Hepatocyte (in vitro differentiated cells): ENCODE results near the gene NKD1. TPM values are rescaled to one million over a fixed set of nuclear protein-coding genes. Genes with fewer than 3 reads are reported as not detected.

Source experiments
- DNase-seq: peaks from one replicate; pipeline ENCODE4 v3.0.0-alpha.2; 2016; ENCODE audit warnings: low spot score
- H2AFZ ChIP-seq: fragments of 200-600 bp; sonication (generic); 2 replicates; pipeline ENCODE4 v1.6.0; 2016; ENCODE audit warnings: antibody characterized with exemption, mild to moderate bottlenecking
- H3K27ac ChIP-seq: fragments of 200-600 bp; sonication (generic); 2 replicates; pipeline ENCODE4 v1.5.1; 2016; ENCODE audit warnings: mild to moderate bottlenecking
- H3K27me3 ChIP-seq: fragments of 200-600 bp; sonication (generic); 2 replicates; pipeline ENCODE4 v1.6.1; 2016
- H3K36me3 ChIP-seq: fragments of 200-600 bp; sonication (generic); replicated peaks from 2 replicates; pipeline ENCODE4 v1.5.1; 2016; ENCODE audit warnings: low read depth; ENCODE audit not compliant: insufficient read depth
- H3K4me1 ChIP-seq: fragments of 200-600 bp; sonication (generic); 2 replicates; pipeline ENCODE4 v1.5.1; 2016; ENCODE audit warnings: mild to moderate bottlenecking, moderate library complexity; ENCODE audit not compliant: insufficient read depth
- H3K4me2 ChIP-seq: fragments of 200-600 bp; sonication (generic); 2 replicates; pipeline ENCODE4 v1.6.0; 2016
- H3K4me3 ChIP-seq: fragments of 200-600 bp; sonication (generic); 2 replicates; pipeline ENCODE4 v1.5.1; 2016; ENCODE audit warnings: mild to moderate bottlenecking
- H3K79me2 ChIP-seq: fragments of 200-600 bp; sonication (generic); 2 replicates; pipeline ENCODE4 v1.6.0; 2017; ENCODE audit warnings: mild to moderate bottlenecking
- H3K9me2 ChIP-seq: fragments of 200-600 bp; sonication (generic); replicated peaks from 2 replicates; pipeline ENCODE4 v1.6.0; 2017; ENCODE audit warnings: mild to moderate bottlenecking; ENCODE audit not compliant: insufficient read depth
- H3K9me3 ChIP-seq: fragments of 200-600 bp; sonication (generic); 2 replicates; pipeline ENCODE4 v1.5.1; 2016; ENCODE audit warnings: low read depth, mild to moderate bottlenecking
- H4K20me1 ChIP-seq: fragments of 200-600 bp; sonication (generic); 2 replicates; pipeline ENCODE4 v1.6.0; 2016; ENCODE audit warnings: mild to moderate bottlenecking; ENCODE audit not compliant: insufficient read depth, poor library complexity, severe bottlenecking
- CTCF ChIP-seq: fragments of 200-600 bp; sonication (generic); IDR thresholded peaks from 2 replicates; pipeline ENCODE4 v1.5.1; 2016; ENCODE audit warnings: antibody characterized with exemption, mild to moderate bottlenecking; ENCODE audit not compliant: poor library complexity
- EZH2 ChIP-seq: fragments of 200-600 bp; sonication (generic); IDR thresholded peaks from 2 replicates; pipeline ENCODE4 v1.6.1; 2016; ENCODE audit warnings: antibody characterized with exemption, mild to moderate bottlenecking, borderline replicate concordance
- EZH2phosphoT487 ChIP-seq: fragments of 200-600 bp; sonication (generic); IDR thresholded peaks from one replicate; pipeline ENCODE4 v1.6.1; 2018; ENCODE audit warnings: antibody characterized with exemption, mild to moderate bottlenecking, low read depth, moderate library complexity; ENCODE audit not compliant: unreplicated experiment, severe bottlenecking
- WGBS: methylation state at CpG from one replicate; pipeline ENCODE4 v1.1.6; 2016; ENCODE audit warnings: low lambda C conversion rate; ENCODE audit errors: missing lambda C conversion rate; 5-methylcytosine and 5-hydroxymethylcytosine counted together
- polyA plus RNA-seq: library from polyadenylated mRNA; unstranded; fragments of >200 nt; fragmentation: Nextera tagmentation; extraction: Ambion mirVana; gene quantifications from 2 replicates; pipeline ENCODE4 v1.2.1, GENCODE V29; 2016
- total RNA-seq: library from RNA; depleted of rRNA; stranded (reverse); fragments of >200 nt; gene quantifications from 2 replicates; pipeline ENCODE4 v1.2.3, GENCODE V29; 2014

The NKD1 gene
- total and polyA plus RNA-seq, 2 experiments from 2014 or later = 5.9 to 26.3 TPM

- H3K27me3 ChIP-seq = no peaks in the 10 kb centered on the region
- H3K79me2 ChIP-seq = no peaks in the 10 kb centered on the region
- no peak overlapping the region for H3K27ac ChIP-seq
- peaks cover 3% of the 10 kb centered on the region for H3K9me3 ChIP-seq
- no peak overlapping the region for H3K4me3 ChIP-seq
- no peak for TF ChIP-seq EZH2phosphoT487
- no peak for TF ChIP-seq EZH2
- no peak for TF ChIP-seq CTCF
- H4K20me1 ChIP-seq = no peaks in the 10 kb centered on the region
- H3K36me3 ChIP-seq = no peaks in the 10 kb centered on the region
- DNase-seq = no peak
- H3K9me2 ChIP-seq = no peaks in the 10 kb centered on the region
- no peaks in the 10 kb centered on the region for H3K4me1 ChIP-seq
- WGBS = 85% methylated on average over 9 of the region's 9 CpGs
- no peak overlapping the region for H2AFZ ChIP-seq
- no peak overlapping the region for H3K4me2 ChIP-seq
Measured at GRCh38 chr16:50676684-50677225, 128.6 kb downstream of the NKD1 start.

DNA sequence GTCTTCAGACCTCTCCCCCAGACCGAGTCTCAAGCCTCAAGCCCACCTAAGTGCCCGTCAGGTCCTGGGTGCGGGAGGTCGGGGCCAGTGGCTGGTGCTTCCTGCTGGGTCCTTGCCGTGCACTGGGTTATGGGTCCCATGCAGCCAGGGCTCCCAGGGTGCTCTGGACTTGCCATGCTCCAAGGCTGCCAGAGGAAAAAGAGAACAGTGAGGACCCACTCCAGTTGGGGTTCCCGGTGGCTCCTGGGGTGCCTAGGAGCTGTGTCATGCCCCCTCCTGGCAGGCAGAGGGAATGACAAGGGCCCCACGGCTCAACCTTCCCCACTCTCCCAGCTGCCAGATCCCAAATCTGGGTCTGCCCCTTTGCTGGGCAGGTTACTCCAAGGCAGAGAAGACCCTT is 129.2 kb downstream of the NKD1 start:
- WGBS = 79% methylated on average over 7 of the region's 7 CpGs

GRCh38 chr16:50678531-50678930 is 130.3 kb downstream of the NKD1 start:
- 54% methylated on average over 3 of the region's 3 CpGs for WGBS
- no peaks in the 10 kb centered on the region for H3K79me2 ChIP-seq

More for the DNA sequence above, 129.2 kb downstream of the NKD1 start:
- no peak for DNase-seq
- no peak for TF ChIP-seq EZH2
- no peak for TF ChIP-seq CTCF
- TF ChIP-seq EZH2phosphoT487 = no peak
- no peaks in the 10 kb centered on the region for H3K9me3 ChIP-seq
- no peak overlapping the region for H3K4me2 ChIP-seq
- no peak overlapping the region for H3K27ac ChIP-seq
- H2AFZ ChIP-seq = no peak overlapping the region
- no peak overlapping the region for H3K4me3 ChIP-seq
- no peaks in the 10 kb centered on the region for H3K9me2 ChIP-seq
- H4K20me1 ChIP-seq = no peaks in the 10 kb centered on the region
- no peaks in the 10 kb centered on the region for H3K4me1 ChIP-seq
- H3K36me3 ChIP-seq = no peaks in the 10 kb centered on the region
- H3K79me2 ChIP-seq = no peaks in the 10 kb centered on the region
- no peaks in the 10 kb centered on the region for H3K27me3 ChIP-seq

More at GRCh38 chr16:50678531-50678930, 130.3 kb downstream of the NKD1 start:
- no peak for DNase-seq
- H3K27ac ChIP-seq = no peak overlapping the region
- H3K4me2 ChIP-seq = no peak overlapping the region
- H3K9me3 ChIP-seq = no peaks in the 10 kb centered on the region
- H2AFZ ChIP-seq = no peak overlapping the region
- TF ChIP-seq EZH2 = no peak
- no peak for TF ChIP-seq EZH2phosphoT487
- no peak for TF ChIP-seq CTCF
- no peaks in the 10 kb centered on the region for H3K9me2 ChIP-seq
- no peaks in the 10 kb centered on the region for H3K27me3 ChIP-seq
- H3K36me3 ChIP-seq = no peaks in the 10 kb centered on the region
- H3K4me3 ChIP-seq = no peak overlapping the region
- no peaks in the 10 kb centered on the region for H3K4me1 ChIP-seq
- no peaks in the 10 kb centered on the region for H4K20me1 ChIP-seq
